Measurements from ENCODE around the gene ATOSA.

ATOSA gene

DNA sequence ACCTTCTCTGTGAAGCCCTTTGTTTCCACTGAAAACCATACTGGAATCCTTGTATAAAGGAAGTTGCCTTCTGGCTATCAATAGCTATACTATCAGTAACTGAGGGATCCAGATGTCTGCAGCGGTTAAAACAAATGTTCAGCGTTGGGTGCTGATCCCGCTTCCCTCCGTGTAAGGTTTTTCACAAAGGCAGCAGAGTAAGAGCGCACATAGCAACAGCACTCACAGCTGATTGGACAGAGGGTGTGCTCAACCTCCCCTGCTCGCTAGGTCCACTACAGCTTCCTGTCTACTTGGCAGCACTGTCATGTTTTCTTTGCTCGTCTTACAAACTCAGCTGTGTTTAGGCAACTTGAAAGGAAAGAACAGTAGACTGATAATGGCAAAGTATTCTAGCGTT is 27.3 kb downstream of the ATOSA start:
- peak; percentile 78 for DNase-seq

DNA sequence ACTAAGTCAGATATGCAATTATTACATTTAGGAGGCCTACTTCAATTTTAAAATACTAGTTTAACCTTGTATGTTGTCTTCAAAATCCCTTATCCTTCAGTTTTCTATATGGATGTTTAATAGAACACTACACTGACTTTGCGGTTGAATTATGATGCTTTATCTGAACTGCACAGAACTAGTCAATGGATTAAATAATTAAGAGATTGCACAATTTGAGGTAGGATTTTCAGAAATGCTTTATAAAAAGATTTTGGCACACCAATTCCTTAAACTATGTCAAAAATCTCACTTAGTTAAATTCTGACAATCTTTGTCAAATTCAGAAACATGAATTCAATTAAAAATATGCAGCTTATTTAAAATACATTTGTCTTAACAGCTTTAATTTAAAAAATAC is 28.1 kb downstream of the ATOSA start:
- no peak for DNase-seq

DNA sequence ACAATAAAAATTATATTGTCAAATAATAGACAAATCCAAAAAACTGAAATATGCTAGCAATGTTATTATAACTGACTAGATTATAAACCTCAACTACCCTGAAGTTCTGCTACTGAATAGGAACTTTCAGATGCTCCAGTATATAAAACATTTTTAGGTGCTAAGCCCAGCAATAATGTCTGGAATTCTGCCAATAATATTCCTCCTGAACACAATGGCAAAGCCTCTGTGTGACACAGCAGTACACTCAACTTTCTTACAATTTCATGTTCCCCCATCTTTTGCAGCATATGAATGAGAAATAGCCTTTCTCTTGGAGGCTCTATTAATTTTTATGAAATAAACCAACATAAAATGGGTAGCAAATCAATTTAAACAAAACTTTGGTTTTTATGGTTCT is 29.5 kb downstream of the ATOSA start:
- peak; percentile 51 for DNase-seq

DNA sequence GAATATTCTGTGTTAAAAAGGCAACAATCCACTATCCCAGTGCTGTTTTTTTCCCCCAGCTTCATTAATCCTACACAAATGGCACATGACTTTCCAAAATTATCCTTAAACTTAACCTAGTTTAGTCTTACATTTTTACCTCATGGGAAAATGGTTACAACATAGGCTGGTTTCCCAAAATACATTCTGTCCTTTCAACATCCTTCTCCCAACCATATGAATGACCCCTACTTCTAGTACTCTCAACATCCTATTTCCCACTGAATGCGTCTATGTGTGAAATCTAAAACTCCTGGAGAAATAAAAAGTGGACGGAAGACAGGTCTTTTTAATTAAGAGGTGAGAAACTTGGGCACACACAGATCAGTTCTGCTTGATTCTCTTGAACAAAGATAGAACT is 33.3 kb downstream of the ATOSA start:
- DNase-seq = no peak

DNA sequence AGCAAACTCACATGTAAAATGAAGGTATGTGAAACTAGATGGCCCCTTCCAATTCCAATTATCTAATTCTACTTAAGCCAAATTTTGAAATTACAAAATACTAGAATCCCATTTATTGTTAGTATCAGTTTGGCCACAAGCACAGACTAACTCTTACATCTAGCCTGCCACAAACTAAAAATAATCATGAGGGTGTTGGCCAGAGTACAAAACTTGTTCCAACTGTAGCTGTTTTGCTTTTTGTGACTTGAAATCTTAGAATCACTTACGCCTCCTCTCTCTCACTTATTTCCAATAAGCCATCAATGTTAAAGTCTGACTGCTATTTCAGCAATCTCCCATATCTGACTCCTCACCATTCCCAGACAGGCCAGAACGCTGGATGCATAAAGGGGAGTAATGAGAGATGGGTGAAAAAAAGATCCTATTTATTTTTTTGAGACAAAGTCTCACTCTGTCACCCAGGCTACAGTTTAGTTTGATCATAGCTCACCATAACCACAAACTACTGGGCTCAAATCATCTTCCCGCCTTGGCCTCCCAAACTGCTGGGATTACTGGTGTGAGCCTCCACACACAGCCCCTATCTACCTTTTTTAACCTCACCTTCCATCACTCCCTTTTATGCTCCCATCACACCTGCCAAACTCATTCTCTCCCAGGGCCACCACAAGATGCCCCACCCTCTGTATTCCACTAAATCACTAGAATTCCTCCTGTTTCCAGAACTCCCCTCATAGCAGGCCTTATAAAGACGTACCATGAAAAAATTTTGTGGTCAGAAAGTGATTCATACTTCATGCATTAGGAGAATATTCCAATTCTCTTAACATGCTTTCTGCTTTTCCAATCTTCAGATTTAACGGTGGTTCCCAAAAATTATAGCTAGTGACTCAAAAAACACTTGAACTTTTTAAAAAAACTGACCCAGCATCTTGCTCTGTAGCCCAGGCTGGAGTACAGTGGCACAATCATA is 36.5 kb downstream of the ATOSA start:
- DNase-seq = no peak

DNA sequence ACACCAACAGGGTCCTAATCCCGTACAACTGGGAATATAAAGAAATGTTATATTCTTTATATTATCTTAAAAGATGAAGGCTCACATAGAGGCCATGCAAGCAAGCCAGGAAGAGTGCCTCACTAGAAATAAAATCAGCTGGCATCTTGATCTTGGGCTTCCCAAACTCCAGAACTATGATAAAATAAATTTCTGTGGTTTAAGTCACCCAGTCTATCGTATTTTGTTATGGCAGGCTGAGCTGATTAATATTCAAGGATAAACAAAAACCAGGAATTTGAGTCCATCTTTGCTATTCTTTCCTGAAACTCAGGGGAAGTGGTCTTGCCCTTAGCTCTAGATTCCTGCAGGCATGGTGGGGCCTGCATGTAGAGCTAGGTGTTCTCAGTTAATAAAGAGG is 42.7 kb downstream of the ATOSA start:
- DNase-seq = no peak

DNA sequence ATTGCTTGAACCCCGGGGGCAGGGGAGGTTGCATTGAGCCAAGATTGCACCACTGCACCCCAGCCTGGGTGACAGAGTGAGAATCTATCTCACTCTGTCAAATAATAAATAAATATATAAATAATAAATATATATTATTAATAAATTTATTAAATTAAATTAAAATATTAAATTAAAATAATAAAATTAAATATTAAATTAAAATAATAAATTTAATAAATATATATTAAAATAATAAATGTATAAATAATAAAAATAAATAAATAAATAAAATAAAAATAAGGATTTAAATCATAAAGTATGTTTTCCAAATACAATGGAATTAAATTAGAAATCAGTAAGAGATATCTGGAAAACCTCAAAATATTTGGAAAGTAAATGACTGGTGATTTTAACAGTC is 43.3 kb downstream of the ATOSA start:
- no peak for DNase-seq

Measured in COR-L47 (cell line).